Neuron (in vitro differentiated cells): Measurements from ENCODE around the gene HK1.

ENCODE experiments used
- H2AFZ ChIP-seq: one replicate; pipeline ENCODE4 v1.6.1; 2013; ENCODE audit warnings: low read depth, mild to moderate bottlenecking, inconsistent platforms, low read length, moderate library complexity
- H3K27me3 ChIP-seq: one replicate; pipeline ENCODE4 v1.6.1; 2013; ENCODE audit warnings: low read length; ENCODE audit not compliant: insufficient read depth
- H3K36me3 ChIP-seq: one replicate; pipeline ENCODE4 v1.6.1; 2013; ENCODE audit warnings: low read length; ENCODE audit not compliant: insufficient read depth
- H3K4me1 ChIP-seq: one replicate; pipeline ENCODE4 v1.6.1; 2013; ENCODE audit warnings: low read length; ENCODE audit not compliant: insufficient read depth
- H3K4me3 ChIP-seq: 2 replicates; pipeline ENCODE4 v1.5.1; 2013; ENCODE audit warnings: mild to moderate bottlenecking, low read length, moderate library complexity
- H3K9me3 ChIP-seq: one replicate; pipeline ENCODE4 v1.6.1; 2013; ENCODE audit warnings: low read length

Gene HK1

GRCh38 chr10:69374242-69374641 lies 95.9 kb downstream of the HK1 start:
- no peak overlapping the region for H2AFZ ChIP-seq
- H3K4me1 ChIP-seq, result no peaks in the 10 kb centered on the region
- H3K9me3 ChIP-seq, result no peaks in the 10 kb centered on the region
- H3K36me3 ChIP-seq, result peaks cover 11% of the 10 kb centered on the region
- no peak overlapping the region for H3K4me3 ChIP-seq
- H3K27me3 ChIP-seq, result no peaks in the 10 kb centered on the region

GRCh38 chr10:69374931-69375306 lies 96.6 kb downstream of the HK1 start:
- no peak overlapping the region for H3K4me3 ChIP-seq
- peaks cover 16% of the 10 kb centered on the region for H3K36me3 ChIP-seq
- H3K4me1 ChIP-seq, result no peaks in the 10 kb centered on the region
- H3K9me3 ChIP-seq, result no peaks in the 10 kb centered on the region
- H3K27me3 ChIP-seq, result no peaks in the 10 kb centered on the region
- H2AFZ ChIP-seq, result no peak overlapping the region

- peaks cover 14% of the 10 kb centered on the region for H3K36me3 ChIP-seq
- no peak overlapping the region for H2AFZ ChIP-seq
- H3K9me3 ChIP-seq, result no peaks in the 10 kb centered on the region
- no peaks in the 10 kb centered on the region for H3K27me3 ChIP-seq
- no peaks in the 10 kb centered on the region for H3K4me1 ChIP-seq
- H3K4me3 ChIP-seq, result no peak overlapping the region
Measured at GRCh38 chr10:69375307-69376151, 97.2 kb downstream of the HK1 start.

- Histone ChIP-seq H3K4me1 (no peaks in the 10 kb centered on the region), H3K27me3 (no peaks in the 10 kb centered on the region), H3K36me3 (peaks cover 14% of the 10 kb centered on the region), H3K9me3 (no peaks in the 10 kb centered on the region), H2AFZ (no peak overlapping the region), H3K4me3 (no peak overlapping the region)
Measured at GRCh38 chr10:69376662-69377061, 98.4 kb downstream of the HK1 start.

- H3K36me3 ChIP-seq, result peaks cover 14% of the 10 kb centered on the region
- H3K9me3 ChIP-seq, result no peaks in the 10 kb centered on the region
- no peak overlapping the region for H3K4me3 ChIP-seq
- H3K4me1 ChIP-seq, result no peaks in the 10 kb centered on the region
- no peaks in the 10 kb centered on the region for H3K27me3 ChIP-seq
- H2AFZ ChIP-seq, result no peak overlapping the region
Measured at GRCh38 chr10:69377191-69377590, 98.9 kb downstream of the HK1 start.

GRCh38 chr10:69377933-69378332 lies 99.6 kb downstream of the HK1 start:
- no peak overlapping the region for H2AFZ ChIP-seq
- no peaks in the 10 kb centered on the region for H3K27me3 ChIP-seq
- H3K36me3 ChIP-seq, result peaks cover 14% of the 10 kb centered on the region
- H3K4me3 ChIP-seq, result no peak overlapping the region
- H3K4me1 ChIP-seq, result no peaks in the 10 kb centered on the region
- H3K9me3 ChIP-seq, result no peaks in the 10 kb centered on the region

GRCh38 chr10:69379800-69380199 lies 101.5 kb downstream of the HK1 start:
- Histone ChIP-seq H3K27me3 (no peaks in the 10 kb centered on the region), H3K4me3 (no peak overlapping the region), H2AFZ (no peak overlapping the region), H3K36me3 (peaks cover 19% of the 10 kb centered on the region), H3K4me1 (no peaks in the 10 kb centered on the region), H3K9me3 (no peaks in the 10 kb centered on the region)

- Histone ChIP-seq H3K36me3 (peaks cover 22% of the 10 kb centered on the region), H3K27me3 (no peaks in the 10 kb centered on the region), H2AFZ (no peak overlapping the region), H3K9me3 (no peaks in the 10 kb centered on the region), H3K4me1 (no peaks in the 10 kb centered on the region), H3K4me3 (no peak overlapping the region)
Measured at GRCh38 chr10:69382382-69383117, 104.3 kb downstream of the HK1 start.

- Histone ChIP-seq H2AFZ (no peak overlapping the region), H3K36me3 (peaks cover 26% of the 10 kb centered on the region), H3K27me3 (no peaks in the 10 kb centered on the region), H3K9me3 (no peaks in the 10 kb centered on the region), H3K4me3 (no peak overlapping the region), H3K4me1 (no peaks in the 10 kb centered on the region)
Measured at GRCh38 chr10:69383558-69383957, 105.3 kb downstream of the HK1 start.

GRCh38 chr10:69384320-69384719 lies 106.0 kb downstream of the HK1 start:
- Histone ChIP-seq H3K4me1 (no peaks in the 10 kb centered on the region), H3K36me3 (peaks cover 31% of the 10 kb centered on the region), H2AFZ (no peak overlapping the region), H3K9me3 (no peaks in the 10 kb centered on the region), H3K27me3 (no peaks in the 10 kb centered on the region), H3K4me3 (no peak overlapping the region)

- peaks cover 24% of the 10 kb centered on the region for H3K36me3 ChIP-seq
- H3K9me3 ChIP-seq, result no peaks in the 10 kb centered on the region
- no peaks in the 10 kb centered on the region for H3K27me3 ChIP-seq
- no peaks in the 10 kb centered on the region for H3K4me1 ChIP-seq
- no peak overlapping the region for H3K4me3 ChIP-seq
- H2AFZ ChIP-seq, result no peak overlapping the region
Measured at GRCh38 chr10:69385454-69386350, 107.4 kb downstream of the HK1 start.

GRCh38 chr10:69387500-69387899 lies 109.2 kb downstream of the HK1 start:
- H3K4me1 ChIP-seq, result peaks cover 2% of the 10 kb centered on the region
- no peak overlapping the region for H3K4me3 ChIP-seq
- peaks cover 24% of the 10 kb centered on the region for H3K36me3 ChIP-seq
- H3K9me3 ChIP-seq, result no peaks in the 10 kb centered on the region
- no peaks in the 10 kb centered on the region for H3K27me3 ChIP-seq
- no peak overlapping the region for H2AFZ ChIP-seq

GRCh38 chr10:69388488-69388887 lies 110.2 kb downstream of the HK1 start:
- H3K9me3 ChIP-seq, result no peaks in the 10 kb centered on the region
- H3K4me1 ChIP-seq, result peaks cover 2% of the 10 kb centered on the region
- H3K36me3 ChIP-seq, result peaks cover 24% of the 10 kb centered on the region
- no peaks in the 10 kb centered on the region for H3K27me3 ChIP-seq
- no peak overlapping the region for H3K4me3 ChIP-seq
- H2AFZ ChIP-seq, result no peak overlapping the region
